HG02763 (cell line): ENCODE measurements around the gene C13orf46.

Experiments used
- ATAC-seq: cut with Tn5 transposase; IDR thresholded peaks from one replicate; pipeline ENCODE4 v1.9.1; 2021; ENCODE audit warnings: mild to moderate bottlenecking, moderate library complexity; ENCODE audit not compliant: unreplicated experiment

Gene C13orf46

DNA sequence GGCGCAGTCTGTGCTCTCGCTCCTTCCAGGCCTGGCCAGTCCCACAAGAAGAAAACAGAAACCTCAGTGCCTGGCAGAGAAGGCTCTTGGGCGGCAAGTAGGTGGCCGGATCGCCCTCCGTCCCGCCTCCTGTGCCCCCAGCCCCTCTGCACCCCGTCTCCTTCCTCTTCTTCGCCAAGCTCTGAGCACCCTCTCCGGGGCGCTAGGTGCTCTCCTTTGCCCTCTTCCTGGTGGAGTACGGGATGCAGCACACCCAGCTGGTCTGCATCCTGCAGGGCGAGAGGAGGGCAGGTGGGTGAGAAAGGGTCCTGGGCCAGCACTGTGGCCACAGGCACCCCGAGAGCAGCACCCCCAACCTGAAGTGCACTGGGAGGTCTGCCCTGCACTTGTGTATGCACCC lies 17.3 kb downstream of the C13orf46 start:
- no peak for ATAC-seq

DNA sequence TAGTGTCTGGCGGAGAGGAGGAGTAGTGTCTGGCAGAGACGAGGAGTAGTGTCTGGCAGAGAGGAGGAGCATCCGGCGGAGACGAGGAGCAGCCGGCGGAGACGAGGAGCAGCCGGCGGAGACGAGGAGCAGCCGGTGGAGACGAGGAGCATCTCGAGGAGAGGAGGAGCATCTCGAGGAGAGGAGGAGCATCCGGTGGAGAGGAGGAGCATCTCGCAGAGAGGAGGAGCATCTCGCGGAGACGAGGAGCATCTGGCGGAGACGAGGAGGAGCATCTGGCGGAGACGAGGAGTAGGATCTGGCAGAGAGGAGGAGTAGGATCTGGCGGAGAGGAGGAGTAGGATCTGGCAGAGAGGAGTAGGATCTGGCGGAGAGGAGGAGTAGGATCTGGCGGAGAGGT lies 18.2 kb downstream of the C13orf46 start:
- no peak for ATAC-seq

- no peak for ATAC-seq
Observed at GRCh38 chr13:113955235-113955634, 18.6 kb downstream of the C13orf46 start.

DNA sequence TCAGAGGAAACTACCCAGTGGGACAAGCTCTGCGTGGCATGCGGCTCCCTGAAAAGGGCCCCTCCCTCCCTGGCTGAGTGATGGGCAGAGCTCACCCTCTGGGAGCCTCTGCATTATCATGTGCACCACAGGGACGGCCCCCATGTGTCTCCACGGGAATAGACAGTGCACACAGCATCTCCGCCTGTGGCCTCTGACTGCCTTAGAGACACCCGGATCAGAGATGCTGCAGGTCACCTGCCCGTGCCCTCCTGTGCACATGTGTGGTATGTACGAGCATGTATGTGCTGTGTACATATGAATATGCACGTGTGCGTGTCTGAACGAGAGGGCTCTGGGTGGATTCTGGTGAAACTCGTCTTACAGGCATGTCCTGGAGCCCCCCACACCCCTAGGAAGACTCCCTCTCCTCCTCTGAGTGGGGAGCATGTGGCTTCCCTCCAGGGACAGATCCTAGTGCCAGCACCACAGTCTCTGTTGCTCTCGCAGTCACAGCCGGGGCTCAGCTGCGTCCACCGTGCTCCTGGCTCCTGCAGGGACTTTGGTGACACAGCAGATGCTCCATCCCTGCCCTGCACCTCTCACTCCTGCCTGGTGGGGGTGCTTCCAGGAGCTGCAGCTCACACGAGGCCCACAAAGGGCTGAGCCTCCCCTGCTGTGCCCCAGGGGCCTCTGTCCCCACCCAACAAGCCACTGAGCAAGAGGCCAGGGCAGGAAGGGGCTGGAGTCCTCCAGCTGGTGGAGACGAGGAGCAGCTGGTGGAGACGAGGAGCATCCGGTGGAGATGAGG lies 19.6 kb downstream of the C13orf46 start:
- ATAC-seq: no peak

DNA sequence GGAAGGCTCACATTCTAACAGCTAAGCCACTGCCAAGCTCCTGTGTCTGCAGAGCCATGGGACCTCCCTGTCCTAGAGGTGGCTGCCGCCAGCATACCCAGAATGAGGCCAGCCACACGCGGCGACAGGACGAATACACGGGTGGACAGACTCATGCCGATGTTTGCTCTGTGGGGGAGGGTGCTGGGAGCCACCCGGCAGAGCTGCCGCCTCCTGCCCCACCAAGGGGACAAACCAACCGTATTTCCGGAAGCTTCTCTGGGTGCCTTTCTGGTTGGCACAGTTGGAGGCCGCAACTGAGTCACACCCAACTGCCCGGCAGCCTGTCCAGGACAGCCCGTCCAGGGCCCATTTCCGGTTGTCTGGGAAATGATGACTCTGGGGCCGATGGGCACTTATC lies 20.3 kb downstream of the C13orf46 start:
- ATAC-seq: no peak

GRCh38 chr13:113952983-113953520 lies 20.8 kb downstream of the C13orf46 start:
- ATAC-seq: no peak

GRCh38 chr13:113952151-113952982 lies 21.5 kb downstream of the C13orf46 start:
- ATAC-seq: no peak

- ATAC-seq: peak; percentile 49
Observed at GRCh38 chr13:113951246-113951999, 22.5 kb downstream of the C13orf46 start.

GRCh38 chr13:113950451-113951245 lies 23.2 kb downstream of the C13orf46 start:
- ATAC-seq: peak; percentile 6

DNA sequence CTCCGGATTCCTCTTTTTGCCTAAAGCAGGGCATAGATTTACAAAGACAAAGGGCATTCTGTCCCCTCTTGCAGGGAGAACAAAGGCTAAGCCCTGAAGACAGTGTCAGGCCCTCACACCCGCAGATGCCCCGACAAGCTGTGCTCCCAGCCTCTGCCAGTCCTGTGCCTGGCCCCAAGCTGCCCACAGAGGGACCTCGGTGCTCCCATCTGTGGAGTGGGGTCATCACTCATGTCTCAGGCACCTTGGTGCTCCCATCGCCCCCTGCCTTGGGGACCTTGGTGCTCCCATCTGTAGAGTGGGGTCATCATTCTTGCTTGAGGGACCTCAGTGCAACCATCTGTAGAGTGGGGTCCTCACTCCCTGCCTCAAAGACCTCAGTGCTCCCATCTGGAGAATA lies 24.3 kb downstream of the C13orf46 start:
- no peak for ATAC-seq

- ATAC-seq: no peak
Observed at GRCh38 chr13:113948034-113948742, 25.7 kb downstream of the C13orf46 start.

DNA sequence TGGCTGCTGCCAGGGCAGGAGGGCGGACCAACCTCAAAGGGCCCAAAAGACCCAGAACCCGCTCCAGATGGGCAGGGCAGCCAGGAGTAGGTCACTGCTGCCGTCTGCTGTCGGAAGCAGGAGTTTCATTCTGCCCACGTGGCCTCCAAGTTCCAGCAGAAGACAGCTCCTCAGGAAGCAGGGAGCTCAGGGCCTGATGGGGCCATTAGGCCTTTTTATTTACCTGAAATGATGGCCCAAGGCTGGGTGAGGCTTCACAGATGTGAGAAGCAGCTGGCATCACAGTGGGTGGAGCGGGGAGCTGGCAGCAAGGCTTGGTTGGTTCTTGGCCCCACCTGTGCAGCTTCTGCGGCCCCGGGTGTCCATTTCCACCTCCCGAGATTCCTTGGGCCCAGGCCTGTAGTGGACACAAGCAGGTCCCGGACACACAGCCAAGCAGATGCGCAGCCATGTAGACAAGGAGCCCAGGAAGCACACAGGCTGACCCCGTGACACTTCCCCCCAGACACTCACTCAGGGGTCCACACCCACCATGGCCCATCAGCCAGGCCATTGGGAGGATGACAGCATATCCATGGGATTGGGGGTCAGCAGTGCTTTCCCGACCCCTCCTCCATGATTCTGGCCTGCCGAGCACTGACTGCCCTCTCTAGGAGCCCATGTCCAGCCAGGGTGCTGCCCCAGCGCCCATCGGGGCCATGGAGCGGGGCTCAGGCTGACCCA lies 26.4 kb downstream of the C13orf46 start:
- ATAC-seq: no peak

- no peak for ATAC-seq
Observed at GRCh38 chr13:113946409-113947181, 27.3 kb downstream of the C13orf46 start.

DNA sequence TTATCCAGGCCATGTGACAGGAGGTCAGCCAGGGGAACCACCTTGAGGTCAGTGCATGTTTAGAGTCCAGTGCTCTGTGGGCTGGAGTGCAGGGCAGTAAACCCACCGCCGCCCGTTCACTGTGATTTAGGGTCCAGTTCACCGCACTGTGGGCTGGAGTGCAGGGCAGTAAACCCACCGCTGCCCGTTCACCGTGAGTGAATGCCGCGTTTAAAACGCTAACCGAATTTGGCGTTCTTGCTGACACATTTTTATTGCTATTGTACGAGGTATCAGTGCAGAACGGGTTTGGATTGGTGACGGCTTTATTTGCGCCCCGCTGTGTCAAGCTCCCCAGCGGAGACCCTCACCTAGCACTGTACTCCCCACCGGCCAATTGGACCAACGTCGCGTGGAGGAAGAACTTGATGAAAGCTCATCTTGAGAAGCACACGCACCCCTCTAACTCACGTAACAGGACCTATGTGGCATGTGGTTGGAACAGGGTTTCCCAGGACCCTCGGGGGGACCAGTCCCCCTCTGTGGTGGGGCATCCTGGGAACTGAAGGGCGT lies 27.9 kb downstream of the C13orf46 start:
- no peak for ATAC-seq

- no peak for ATAC-seq
Observed at GRCh38 chr13:113943821-113944565, 29.9 kb downstream of the C13orf46 start.

- no peak for ATAC-seq
Observed at GRCh38 chr13:113942591-113943103, 31.2 kb downstream of the C13orf46 start.

DNA sequence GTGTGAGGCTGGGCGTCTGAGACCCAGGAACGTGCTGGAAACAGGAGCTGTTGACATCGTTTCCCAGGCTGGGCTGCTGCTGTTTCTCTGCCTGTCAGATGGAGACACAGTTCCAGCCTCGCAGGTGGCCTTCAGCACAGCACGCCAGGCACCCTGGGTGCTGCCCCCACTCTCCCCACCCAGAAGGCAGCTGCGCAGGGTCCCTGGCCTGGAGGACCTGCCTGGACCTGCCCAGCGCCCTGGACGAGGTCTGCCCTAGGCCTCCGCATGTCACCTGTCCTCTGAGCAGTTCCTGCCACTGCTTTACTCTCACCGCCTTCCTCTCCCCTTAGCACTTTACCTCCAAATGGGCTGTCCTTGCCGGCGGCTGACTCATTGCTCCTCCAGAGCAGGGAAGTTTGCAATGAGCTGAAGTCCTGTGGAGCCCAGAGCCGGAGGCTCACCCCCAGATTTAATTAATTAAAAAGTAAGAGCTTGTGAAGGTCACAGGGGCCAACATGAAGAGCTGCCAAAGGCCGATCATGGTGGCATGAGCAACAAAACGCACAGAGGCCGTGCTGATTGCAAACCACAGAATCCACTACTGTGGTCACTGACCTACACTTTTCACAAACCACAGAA lies 32.2 kb downstream of the C13orf46 start:
- ATAC-seq: no peak
